ENCODE data around the gene PDCL3.
A peak's percentile ranks its signal among the peaks of the same experiment; 100 is the strongest.

PDCL3 gene

DNA sequence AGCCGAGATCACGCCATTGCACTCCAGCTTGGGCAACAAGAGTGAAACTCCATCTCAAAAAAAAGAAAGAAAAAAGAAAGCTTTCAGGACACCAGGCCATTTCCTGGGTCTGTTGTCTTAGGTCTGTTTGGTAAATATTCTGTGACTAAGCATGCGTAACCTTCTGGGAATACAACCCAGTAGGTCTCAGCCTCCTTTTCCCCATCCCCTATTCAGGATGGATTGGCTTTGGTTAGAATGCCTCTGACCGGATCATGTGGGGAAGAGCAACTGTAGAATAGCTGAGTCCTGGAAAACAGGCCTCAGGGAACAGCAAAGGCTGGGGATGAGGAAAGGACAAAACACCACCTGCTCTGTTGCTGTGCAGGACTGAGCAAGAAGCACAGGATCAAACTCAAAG lies 1.6 kb upstream of the PDCL3 start:
- no peak for DNase-seq

DNA sequence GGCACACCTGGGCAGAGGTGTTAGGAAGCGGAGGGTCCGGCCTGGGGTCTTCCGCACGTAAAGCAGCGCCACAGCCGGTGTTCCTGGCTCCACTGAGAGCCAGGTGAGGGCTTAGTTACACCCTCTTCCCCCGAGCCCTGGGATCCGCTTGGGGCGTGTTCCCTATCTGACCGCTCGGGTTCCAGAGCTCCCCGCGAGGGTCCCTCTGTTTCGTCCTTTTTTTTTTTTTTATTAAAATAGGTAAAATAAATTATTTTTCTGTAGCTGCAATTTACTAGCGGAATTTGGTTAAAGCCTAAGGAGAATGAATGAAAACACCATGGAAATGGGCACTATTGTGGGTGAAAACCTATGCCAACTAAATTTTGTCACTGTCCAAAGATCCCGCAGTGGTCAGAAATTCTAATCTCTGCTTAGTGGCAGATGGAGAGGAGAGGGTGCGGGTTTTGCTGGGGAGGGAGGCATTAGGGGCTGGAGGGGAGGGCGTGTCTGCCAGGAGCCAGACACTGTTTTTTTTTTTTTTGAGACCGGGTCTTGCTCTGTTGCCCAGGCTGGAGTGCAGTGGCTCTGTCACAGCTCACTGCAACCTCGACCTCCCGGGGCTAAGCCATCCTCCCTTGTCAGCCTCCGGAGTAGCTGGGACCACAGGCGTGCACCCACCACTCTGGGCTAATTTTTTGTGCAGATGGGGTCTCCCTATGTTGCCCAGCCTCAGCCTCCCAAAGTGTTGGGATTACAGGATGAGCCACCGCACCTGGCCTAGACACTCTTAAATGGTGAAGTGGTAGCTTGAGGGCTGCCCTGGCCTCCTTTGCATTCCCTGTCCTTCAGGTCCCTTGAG lies 834 bp downstream of the PDCL3 start:
- DNase-seq: no peak

DNA sequence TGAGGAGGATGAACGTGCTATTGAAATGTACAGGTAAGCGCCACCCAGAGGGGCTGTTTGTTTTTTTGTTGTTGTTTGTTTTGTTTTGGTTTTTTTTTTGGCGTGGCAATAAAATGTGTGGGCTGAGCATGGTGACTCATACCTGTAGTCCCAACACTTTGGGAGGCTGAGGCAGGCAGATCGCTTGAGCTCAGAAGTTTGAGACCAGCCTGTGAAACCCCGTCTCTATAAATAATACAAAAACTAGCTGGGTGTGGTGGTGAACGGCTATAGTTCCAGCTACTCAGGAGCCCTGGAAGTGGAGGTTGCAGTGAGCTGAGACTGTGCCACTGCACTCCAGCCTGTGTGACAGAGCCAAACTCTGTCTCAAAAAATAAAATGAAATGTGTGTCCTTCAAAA lies 6.2 kb downstream of the PDCL3 start:
- DNase-seq: no peak

GRCh38 chr2:100571668-100572067 lies 8.9 kb downstream of the PDCL3 start:
- DNase-seq: no peak

- no peak for DNase-seq
Measured at GRCh38 chr2:100577777-100578176, 15.0 kb downstream of the PDCL3 start.

DNA sequence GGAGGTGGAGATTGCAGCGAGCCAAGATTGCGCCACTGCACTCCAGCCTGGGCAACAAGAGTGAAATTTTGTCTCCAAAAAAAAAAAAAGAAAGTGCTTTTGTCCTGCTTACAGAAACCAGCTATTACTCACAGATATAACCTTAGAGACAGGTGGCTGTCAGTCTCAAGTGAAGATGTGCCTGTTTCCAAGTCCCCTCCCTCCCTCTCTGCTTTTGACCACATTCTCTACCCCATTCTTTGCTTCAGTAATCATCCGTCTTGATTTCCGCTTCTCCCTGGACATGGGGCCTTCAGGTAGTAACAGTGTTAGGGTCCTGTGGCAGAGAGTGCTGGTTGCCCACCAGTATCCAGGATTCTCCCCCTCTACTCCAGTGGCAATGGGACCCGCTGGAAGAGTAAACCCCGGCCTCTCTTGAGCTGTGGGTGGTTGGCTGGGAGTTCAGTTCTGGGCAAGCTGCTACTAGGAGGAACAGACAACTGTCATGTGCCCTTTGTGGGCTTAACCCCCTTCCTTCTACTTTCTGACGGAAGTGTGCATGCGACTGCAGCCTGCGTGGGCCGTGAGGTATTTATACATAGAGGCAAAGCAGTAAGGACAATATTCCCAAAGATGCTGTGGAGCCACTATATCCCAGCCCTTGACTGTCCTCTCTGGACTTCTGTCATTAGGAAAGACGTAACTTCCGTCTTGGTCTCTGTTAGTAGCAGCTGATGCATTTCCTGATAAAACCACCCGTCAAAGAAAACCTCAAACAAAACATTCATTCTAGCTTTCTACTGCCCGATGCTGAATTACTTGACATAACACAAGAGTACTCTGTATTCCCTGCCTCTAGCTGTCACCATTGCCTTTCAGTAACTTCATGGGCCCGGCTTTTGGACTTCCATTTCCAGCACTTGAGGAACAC lies 17.8 kb downstream of the PDCL3 start:
- DNase-seq: peak; percentile 8

DNA sequence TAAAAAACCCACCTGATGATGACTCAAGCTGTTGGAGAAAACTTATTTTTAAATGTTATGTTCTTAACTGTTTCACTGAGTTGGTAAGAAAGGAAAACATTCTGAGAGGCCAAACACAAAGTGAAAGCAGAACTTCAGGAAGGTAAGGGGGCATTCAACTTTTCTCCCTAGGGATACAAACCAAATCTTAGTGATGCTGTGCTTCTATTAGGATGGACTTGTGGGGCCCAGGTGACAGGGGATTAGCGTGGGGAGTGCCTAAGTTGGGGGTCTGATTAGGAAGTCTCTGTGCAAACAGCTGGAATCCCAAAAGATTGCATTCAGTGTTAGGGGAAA lies 18.5 kb downstream of the PDCL3 start:
- DNase-seq: no peak

- no peak for DNase-seq
Measured at GRCh38 chr2:100584816-100585215, 22.0 kb downstream of the PDCL3 start.

GRCh38 chr2:100588071-100588786 lies 25.4 kb downstream of the PDCL3 start:
- no peak for DNase-seq

DNA sequence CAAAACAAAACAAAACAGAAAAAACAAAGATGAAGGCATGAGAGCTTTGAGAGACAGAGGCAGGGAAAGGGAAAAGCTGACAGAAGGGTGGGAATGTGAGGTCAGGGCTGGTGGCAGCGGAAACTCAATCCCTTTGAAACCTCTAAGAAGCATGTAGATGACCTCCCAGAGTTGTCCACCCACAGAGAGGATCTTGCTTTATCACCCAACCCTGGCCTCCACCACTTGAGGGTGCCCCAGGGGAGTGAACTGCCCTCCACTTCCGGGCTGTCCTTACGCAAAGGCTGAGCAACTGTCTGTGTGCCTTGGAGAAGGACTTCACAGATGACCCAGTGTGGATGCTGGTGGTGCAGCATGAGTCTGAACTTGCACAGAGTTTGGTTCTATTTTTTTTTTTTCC lies 26.7 kb downstream of the PDCL3 start:
- DNase-seq: no peak

DNA sequence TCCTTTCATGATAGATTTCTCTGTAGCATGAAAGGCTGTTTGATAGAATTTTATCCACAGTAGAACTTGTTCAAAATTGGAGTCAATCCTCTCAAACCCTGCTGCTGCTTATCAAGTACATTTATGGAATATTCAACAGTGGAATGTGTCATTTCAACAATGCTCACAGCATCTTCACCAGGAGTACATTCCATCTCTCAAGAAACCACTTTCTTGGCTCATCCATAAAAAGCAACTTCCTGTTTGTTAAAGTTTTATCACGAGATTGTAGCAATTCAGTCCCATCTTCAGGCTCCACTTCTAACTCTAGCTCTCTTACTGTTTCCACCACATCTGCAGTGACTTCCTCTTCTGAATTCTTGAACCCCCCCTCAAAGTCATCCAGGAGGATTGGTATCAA lies 29.4 kb downstream of the PDCL3 start:
- DNase-seq: no peak

DNA sequence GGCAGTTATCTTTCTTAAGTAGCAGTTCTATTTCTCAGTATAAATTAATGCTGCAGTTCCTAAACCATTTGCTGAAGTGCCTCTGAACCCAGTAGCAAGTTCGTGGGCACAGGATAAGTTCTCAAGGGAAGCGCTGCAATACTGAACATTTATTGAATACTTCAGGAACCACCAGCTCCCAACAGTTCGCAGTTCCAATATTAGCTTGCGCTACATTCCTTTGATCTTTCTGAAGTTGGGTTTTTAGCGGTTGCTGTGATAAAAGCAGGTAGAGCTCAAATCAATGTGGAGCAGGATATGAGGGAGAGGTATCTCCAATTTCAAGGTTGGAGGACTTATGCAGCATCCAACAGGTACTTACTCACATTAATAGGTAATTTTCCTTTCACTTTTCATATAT lies 33.7 kb downstream of the PDCL3 start:
- DNase-seq: no peak

DNA sequence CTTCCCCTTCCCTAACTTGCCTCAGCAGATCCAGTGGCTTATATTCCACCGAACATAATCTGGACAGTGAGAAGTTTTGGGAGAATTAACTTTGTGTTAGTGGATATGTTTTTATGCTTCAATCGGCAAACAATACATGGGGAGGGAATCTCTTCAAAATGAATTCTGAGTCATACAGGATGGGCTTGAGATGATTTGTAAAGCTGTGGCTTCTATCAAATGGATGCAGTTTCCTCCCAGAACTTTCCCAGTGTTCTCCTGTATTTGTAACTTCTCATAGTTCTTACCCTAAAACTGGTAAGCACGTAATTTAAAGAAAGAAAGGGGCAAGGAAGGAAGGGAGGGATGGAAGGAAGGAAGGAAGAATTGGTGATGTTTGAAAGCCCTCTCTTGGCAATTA lies 36.8 kb downstream of the PDCL3 start:
- DNase-seq: no peak

DNA sequence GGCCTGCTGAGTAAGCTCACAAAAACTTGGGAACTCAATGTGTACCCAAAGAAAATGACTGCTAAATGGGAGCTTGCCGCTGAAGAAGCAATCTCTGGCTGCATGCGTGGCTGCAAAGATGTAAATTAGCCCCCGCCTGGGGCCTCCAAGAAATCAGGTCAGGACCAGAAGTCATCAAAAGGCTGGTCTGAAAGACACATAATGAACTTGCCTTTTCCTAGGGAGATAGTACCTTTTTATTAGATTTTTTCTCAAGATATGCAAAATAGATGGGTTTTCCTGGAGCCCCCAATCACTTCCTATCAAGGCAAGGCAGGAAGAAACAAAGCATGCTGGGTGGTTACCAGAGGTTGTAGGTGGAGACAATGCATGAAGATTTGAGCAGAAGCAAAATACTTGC lies 38.9 kb downstream of the PDCL3 start:
- DNase-seq: no peak

GRCh38 chr2:100603414-100603813 lies 40.6 kb downstream of the PDCL3 start:
- no peak for DNase-seq

- DNase-seq: no peak
Measured at GRCh38 chr2:100603948-100604633, 41.3 kb downstream of the PDCL3 start.

GRCh38 chr2:100606332-100606725 lies 43.5 kb downstream of the PDCL3 start:
- DNase-seq: no peak

- DNase-seq: no peak
Measured at GRCh38 chr2:100606726-100607343, 44.0 kb downstream of the PDCL3 start.

GRCh38 chr2:100610381-100610831 lies 47.6 kb downstream of the PDCL3 start:
- peak; percentile 60 for DNase-seq

DNA sequence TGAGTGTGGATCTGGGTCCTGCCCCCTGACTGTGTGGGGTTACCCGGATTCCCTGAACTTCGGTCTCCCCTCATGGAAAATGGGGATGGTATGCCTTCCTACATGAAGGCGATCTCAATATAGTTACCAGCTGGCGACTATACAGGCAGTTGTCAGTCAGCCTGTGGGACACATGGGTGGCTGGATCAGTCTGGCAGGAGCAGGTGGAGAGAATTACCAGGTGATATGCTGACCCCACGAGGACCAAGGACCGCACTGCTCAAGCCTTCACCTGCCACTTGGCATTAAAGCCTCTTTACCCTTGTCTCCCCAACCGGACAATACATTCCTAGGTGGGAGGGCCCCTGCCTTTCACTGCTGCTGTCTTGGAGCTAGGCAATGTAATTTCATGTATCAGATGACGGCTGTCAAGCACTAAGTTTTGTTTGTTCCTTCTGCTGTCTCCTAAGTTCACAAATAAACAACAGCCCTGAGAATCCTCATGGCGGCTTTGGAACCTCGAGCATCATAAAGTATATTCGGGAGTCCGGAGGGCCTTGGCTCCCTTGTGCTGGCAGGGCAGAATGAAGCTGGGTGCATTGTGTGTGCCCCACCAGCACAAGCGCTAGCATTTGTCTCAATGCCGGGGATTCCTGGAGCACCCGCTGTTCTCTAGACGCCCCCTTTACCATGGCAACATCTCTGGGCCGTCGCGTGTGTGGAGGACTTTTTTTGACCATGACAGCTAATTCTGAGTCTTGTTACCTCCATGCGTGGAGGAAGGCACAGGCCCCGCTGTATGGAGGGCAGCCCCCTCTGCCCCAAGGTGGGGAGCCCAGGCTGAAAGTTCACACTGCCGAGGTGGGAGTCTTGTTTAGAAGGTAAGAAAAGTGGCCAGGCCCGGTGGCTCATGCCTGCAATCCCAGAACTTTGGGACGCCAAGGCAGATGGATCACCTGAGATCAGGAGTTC lies 48.6 kb downstream of the PDCL3 start:
- DNase-seq: no peak

DNA sequence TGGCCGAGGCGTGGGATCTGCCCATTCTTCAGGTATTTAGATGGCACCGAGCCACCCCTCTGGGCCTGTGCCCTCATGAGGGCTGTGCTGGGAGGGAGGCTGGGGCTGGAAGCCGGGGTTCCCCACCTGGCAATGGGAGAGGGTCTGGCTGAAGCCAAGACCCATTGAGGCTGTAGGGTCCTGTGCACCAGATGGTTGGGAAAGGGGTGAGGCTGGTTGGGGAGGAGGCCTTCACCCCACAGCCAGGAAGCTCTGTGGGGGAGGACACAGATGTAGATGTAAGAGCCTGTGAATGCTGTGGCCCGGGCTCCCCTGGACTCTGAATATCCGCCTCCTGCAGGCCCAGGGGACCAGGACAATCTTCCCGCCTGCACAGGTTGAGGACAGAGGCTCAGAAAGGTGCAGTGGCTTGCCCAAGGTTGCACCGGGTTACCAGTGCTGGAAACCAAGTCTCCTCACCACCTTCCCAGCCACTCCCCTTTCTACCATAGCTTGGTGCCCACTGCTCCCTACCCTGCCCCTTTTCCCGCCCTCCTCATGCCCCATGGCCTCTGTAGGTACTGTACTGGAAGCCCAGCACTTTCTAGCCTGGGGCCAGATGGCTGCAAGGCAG lies 49.7 kb downstream of the PDCL3 start:
- no peak for DNase-seq
